PC-9 (cell line): ENCODE measurements around the gene ATP10A. TPM values are rescaled to one million over a fixed set of nuclear protein-coding genes. Genes with fewer than 3 reads are reported as not detected.

Experiments
- BruUV-seq: library from RNA; stranded (reverse); fragments of 400-500 nt; replicated peaks from 2 replicates; lab custom pipeline; 2021; lab: Mats Ljungman, UMichigan
- CTCF ChIA-PET: fragments of 300-600 bp; sonication (Branson Sonifier 250); formaldehyde crosslinking; loops from one replicate; lab custom pipeline; 2022; ENCODE audit warnings: antibody characterized with exemption; lab: Charles Lee
- POLR2A ChIA-PET: fragments of 300-600 bp; sonication (Branson Sonifier 250); formaldehyde crosslinking; loops from one replicate; lab custom pipeline; 2022; ENCODE audit warnings: antibody characterized with exemption; ENCODE audit not compliant: unreplicated experiment; lab: Charles Lee
- DNase-seq, 2 experiments: peaks; one replicate each; pipeline versions ENCODE4 v3.0.0 to v3.0.0-alpha.2; 2015 to 2022; ENCODE audit warnings: mixed read lengths in 1 of 2
- H2AFZ ChIP-seq: fragments of 200-600 bp; sonication (generic); 2 replicates; pipeline ENCODE4 v1.8.1; 2017; ENCODE audit warnings: antibody characterized with exemption
- H3F3A ChIP-seq: fragments of 200-600 bp; sonication (generic); 2 replicates; pipeline ENCODE4 v1.8.1; 2017; ENCODE audit warnings: antibody characterized with exemption, mild to moderate bottlenecking, low read depth; ENCODE audit not compliant: insufficient read depth
- H3K27ac ChIP-seq: fragments of 200-600 bp; sonication (generic); 2 replicates; pipeline ENCODE4 v1.6.1; 2016; ENCODE audit warnings: mixed run types
- H3K27me3 ChIP-seq: fragments of 200-600 bp; sonication (generic); 2 replicates; pipeline ENCODE4 v1.6.1; 2016; ENCODE audit warnings: low read depth, mixed run types; ENCODE audit not compliant: insufficient read depth
- H3K36me3 ChIP-seq: fragments of 200-600 bp; sonication (generic); 2 replicates; pipeline ENCODE4 v1.6.1; 2016; ENCODE audit warnings: low read depth, mixed run types
- H3K4me1 ChIP-seq: fragments of 200-600 bp; sonication (generic); replicated peaks from 2 replicates; pipeline ENCODE4 v1.6.1; 2016; ENCODE audit warnings: mixed run types; ENCODE audit not compliant: insufficient read depth
- H3K4me2 ChIP-seq: fragments of 200-600 bp; sonication (generic); 2 replicates; pipeline ENCODE4 v1.6.1; 2017; ENCODE audit warnings: mixed run types
- H3K4me3 ChIP-seq: fragments of 200-600 bp; sonication (generic); 2 replicates; pipeline ENCODE4 v1.6.1; 2016; ENCODE audit warnings: mixed run types
- H3K79me2 ChIP-seq: fragments of 200-600 bp; sonication (generic); 2 replicates; pipeline ENCODE4 v1.6.1; 2017; ENCODE audit warnings: low read depth, mixed run types
- H3K9me2 ChIP-seq: fragments of 200-600 bp; sonication (generic); 2 replicates; pipeline ENCODE4 v1.8.1; 2017; ENCODE audit warnings: mild to moderate bottlenecking; ENCODE audit not compliant: insufficient read depth
- H3K9me3 ChIP-seq: fragments of 200-600 bp; sonication (generic); 2 replicates; pipeline ENCODE4 v1.8.1; 2016; ENCODE audit warnings: low read depth; ENCODE audit not compliant: insufficient read depth
- H4K20me1 ChIP-seq: fragments of 200-600 bp; sonication (generic); 2 replicates; pipeline ENCODE4 v1.8.1; 2017; ENCODE audit not compliant: insufficient read depth
- EZH2 ChIP-seq: fragments of 200-600 bp; sonication (generic); IDR thresholded peaks from 2 replicates; pipeline ENCODE4 v1.8.0; 2017; ENCODE audit warnings: antibody characterized with exemption, low read depth
- intact Hi-C: fragments of 100-400 bp; cut with micrococcal nuclease; formaldehyde crosslinking; loops from one replicate; pipeline ENCODE4 v1.10.0; 2022; ENCODE audit not compliant: unreplicated experiment
- total RNA-seq: library from RNA; stranded (reverse); gene quantifications from 2 replicates; pipeline ENCODE4 v1.2.3, GENCODE V29; 2021
- TF ChIP-seq, protein P1 (sequence below): fragments of 200-600 bp; sonication (generic); conservative IDR thresholded peaks from 2 replicates; pipeline ENCODE4 v1.6.1; 2017; ENCODE audit warnings: mixed run types, antibody characterized with exemption, mild to moderate bottlenecking, moderate library complexity

Gene ATP10A
- total RNA-seq, 1 experiment from 2014 or later = not detected

DNA sequence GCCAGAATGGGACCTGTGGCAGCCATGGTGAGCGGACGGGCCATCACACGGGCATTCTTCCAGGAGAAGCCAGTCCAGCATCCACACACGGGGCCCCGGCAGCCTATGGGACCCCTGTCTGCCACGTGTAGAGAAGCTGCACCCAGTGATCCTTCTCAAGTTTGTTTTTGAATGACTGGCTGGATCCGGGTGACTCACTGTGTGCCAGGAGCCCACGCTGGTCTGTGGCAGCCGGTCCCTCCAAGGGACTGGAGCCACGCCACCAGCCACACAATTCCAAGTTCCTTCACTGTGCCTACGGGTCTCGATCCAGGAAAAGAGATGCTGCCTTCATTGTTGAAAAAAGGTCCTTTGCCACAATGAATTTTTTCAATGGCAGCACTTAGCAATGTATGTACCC, 58.1 kb downstream of the ATP10A start:
- no peak for DNase-seq
- no peaks in the 10 kb centered on the region for H3K4me1 ChIP-seq
- H3K4me2 ChIP-seq = no peak overlapping the region
- H3K36me3 ChIP-seq = no peaks in the 10 kb centered on the region
- ChIA-PET CTCF (no interaction called here), POLR2A (no interaction called here)
- H3K9me3 ChIP-seq = no peaks in the 10 kb centered on the region
- H3K27ac ChIP-seq = no peak overlapping the region
- TF ChIP-seq EZH2 = no peak
- TF ChIP-seq, protein P1, sequence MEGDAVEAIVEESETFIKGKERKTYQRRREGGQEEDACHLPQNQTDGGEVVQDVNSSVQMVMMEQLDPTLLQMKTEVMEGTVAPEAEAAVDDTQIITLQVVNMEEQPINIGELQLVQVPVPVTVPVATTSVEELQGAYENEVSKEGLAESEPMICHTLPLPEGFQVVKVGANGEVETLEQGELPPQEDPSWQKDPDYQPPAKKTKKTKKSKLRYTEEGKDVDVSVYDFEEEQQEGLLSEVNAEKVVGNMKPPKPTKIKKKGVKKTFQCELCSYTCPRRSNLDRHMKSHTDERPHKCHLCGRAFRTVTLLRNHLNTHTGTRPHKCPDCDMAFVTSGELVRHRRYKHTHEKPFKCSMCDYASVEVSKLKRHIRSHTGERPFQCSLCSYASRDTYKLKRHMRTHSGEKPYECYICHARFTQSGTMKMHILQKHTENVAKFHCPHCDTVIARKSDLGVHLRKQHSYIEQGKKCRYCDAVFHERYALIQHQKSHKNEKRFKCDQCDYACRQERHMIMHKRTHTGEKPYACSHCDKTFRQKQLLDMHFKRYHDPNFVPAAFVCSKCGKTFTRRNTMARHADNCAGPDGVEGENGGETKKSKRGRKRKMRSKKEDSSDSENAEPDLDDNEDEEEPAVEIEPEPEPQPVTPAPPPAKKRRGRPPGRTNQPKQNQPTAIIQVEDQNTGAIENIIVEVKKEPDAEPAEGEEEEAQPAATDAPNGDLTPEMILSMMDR = no peak
- no peak overlapping the region for H3K4me3 ChIP-seq
- intact Hi-C loops = no loop called here
- no peak overlapping the region for H2AFZ ChIP-seq
- H3K79me2 ChIP-seq = no peaks in the 10 kb centered on the region
- H3F3A ChIP-seq = no peaks in the 10 kb centered on the region
- H3K27me3 ChIP-seq = peaks cover 34% of the 10 kb centered on the region
- no TSS peak for BruUV-seq
- H3K9me2 ChIP-seq = no peaks in the 10 kb centered on the region
- H4K20me1 ChIP-seq = no peaks in the 10 kb centered on the region

DNA sequence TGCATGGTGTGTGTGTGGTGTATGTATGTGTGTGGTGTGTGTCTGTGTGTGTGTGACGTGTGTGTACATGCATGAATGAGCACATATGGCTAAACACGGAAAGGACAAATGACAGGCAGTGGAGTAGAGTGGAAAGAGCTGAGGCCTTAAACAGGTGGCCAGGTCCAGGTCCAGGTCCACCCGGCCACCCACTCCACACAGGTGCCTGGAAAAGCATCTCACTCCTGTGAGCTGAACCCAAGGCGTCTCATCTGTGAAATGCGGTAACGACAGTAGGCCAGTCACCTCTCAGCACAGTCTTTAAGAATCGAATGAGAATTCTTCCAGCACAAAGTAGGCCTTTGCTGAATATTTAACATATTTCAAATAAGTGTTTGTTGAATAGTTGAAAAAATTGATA, 58.7 kb downstream of the ATP10A start:
- peaks cover 38% of the 10 kb centered on the region for H3K27me3 ChIP-seq
- intact Hi-C loops = no loop called here
- H3K4me2 ChIP-seq = no peak overlapping the region
- no peak overlapping the region for H3K4me3 ChIP-seq
- BruUV-seq = no TSS peak
- H3K27ac ChIP-seq = no peak overlapping the region
- no peaks in the 10 kb centered on the region for H3K9me3 ChIP-seq
- no peaks in the 10 kb centered on the region for H4K20me1 ChIP-seq
- TF ChIP-seq, protein P1 = no peak
- no peak for TF ChIP-seq EZH2
- no peak overlapping the region for H2AFZ ChIP-seq
- DNase-seq = no peak
- H3K36me3 ChIP-seq = no peaks in the 10 kb centered on the region
- H3K79me2 ChIP-seq = no peaks in the 10 kb centered on the region
- ChIA-PET CTCF (no interaction called here), POLR2A (no interaction called here)
- H3F3A ChIP-seq = no peaks in the 10 kb centered on the region
- H3K9me2 ChIP-seq = no peaks in the 10 kb centered on the region
- H3K4me1 ChIP-seq = no peaks in the 10 kb centered on the region

DNA sequence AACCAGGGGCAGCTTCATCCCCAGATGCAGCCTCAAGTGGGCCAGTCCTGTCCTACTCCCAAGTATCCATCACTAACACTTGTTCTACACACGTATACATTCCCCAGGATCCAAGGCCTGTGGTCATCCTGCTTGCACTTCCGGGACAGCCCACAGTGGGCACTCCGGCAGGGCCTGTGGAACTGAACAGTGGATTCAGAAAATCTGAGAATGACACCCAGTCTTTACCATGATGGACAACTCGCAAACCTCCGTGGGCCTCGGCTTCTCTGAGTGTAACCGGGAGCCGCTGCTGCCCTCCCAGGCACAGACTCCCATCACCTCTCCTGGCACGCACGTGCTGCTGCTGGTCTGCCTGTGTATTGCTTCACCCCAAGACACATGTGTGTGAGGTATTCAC, 59.6 kb downstream of the ATP10A start:
- H3F3A ChIP-seq = no peaks in the 10 kb centered on the region
- no peaks in the 10 kb centered on the region for H4K20me1 ChIP-seq
- BruUV-seq = no TSS peak
- CTCF ChIA-PET = no interaction called here
- H3K4me3 ChIP-seq = no peak overlapping the region
- POLR2A ChIA-PET = no interaction called here
- DNase-seq = no peak
- no peaks in the 10 kb centered on the region for H3K79me2 ChIP-seq
- H3K9me2 ChIP-seq = no peaks in the 10 kb centered on the region
- H3K36me3 ChIP-seq = no peaks in the 10 kb centered on the region
- H3K27ac ChIP-seq = no peak overlapping the region
- H3K27me3 ChIP-seq = peaks cover 47% of the 10 kb centered on the region
- TF ChIP-seq, protein P1 = no peak
- no peak for TF ChIP-seq EZH2
- no peaks in the 10 kb centered on the region for H3K4me1 ChIP-seq
- H3K9me3 ChIP-seq = no peaks in the 10 kb centered on the region
- H2AFZ ChIP-seq = no peak overlapping the region
- intact Hi-C loops = no loop called here
- no peak overlapping the region for H3K4me2 ChIP-seq
